IPS DF 4.7 (cell line): ENCODE results near the gene FOXP1.

Source experiments
- DNase-seq: peaks from one replicate; pipeline ENCODE4 v3.0.0-alpha.2; 2013; ENCODE audit warnings: low spot score; ENCODE audit errors: extremely low read depth

The FOXP1 gene

DNA sequence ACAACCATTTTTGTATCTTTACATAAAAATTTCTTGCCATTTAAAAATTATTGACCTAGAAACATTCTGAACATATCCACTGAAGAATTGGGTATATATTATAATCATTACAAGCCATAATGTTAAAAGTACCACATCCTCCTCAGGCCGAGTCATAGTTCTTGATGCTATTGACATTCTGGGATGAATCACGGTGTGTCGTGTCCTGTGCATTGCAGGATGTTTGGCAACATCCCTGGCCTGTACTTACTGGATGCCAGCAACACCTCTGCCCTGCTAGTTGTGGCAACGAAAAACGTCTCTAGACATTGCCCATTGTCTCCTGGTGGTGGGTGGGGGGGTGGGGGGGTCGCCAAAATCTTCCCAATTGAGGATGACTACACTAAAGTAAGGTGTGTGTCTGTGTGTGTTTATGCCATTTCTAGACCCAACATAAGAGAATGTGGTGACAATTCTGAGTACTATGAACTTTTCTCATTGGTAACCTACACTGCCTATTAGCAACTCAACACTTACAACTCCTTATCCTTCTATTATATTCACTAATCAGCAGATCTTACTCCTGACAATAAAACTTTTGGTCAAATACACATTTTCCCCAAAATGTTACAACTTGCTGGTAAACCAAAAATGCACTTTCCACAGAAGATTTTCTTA, 471.6 kb downstream of the FOXP1 start:
- DNase-seq, result no peak

DNA sequence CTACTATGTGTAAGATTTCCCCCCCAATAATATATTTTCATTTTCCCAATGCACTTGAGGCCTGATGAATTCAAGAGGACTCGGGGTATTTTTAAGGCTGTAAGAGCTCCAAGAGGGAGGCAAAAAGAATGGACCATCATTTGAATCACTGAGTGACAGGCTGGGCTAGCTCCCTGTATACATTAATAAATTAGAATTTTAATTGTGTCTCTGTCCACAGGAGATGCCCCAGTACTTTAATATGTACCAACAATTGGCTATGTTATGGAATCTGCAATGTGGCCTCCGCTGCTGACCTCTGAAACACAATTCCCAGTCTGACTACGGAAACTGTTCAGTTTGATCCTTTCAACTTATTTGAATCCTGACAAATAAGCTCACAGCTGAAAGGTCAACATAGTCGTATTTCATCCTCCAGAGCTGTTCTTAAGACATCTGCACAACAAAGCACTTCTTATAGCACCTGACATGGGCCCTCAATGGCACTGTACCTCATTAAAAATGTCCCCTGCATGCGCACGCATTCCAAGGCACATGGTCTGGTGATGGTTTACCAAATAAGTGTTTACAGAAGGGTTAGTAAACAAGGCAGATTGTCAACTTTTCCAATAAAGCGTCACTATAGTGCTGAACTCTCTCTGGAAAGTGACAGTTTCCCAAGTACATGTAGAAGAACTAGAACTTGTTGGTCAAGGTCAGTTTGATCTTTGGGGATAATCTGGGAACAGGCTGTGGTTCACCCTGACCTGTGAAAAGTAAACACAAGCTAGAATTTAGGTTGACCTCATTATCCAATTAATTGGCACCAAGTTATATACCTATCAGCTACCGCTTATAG, 472.9 kb downstream of the FOXP1 start:
- DNase-seq, result no peak

DNA sequence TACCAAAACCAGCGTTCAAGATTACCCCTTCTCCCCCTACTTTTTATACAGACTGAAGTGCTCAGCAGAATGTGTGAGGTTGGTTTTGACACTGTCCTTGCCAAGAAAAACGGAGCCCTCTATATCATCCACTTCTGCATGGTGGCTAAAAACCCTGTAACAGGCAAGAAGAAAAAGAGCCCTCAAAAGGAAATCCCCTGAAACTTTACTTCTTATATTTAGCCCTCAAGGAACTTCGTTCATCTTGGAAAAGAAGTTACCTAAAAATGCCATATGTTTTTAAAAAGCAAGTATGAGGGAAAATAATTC, 473.6 kb downstream of the FOXP1 start:
- no peak for DNase-seq

DNA sequence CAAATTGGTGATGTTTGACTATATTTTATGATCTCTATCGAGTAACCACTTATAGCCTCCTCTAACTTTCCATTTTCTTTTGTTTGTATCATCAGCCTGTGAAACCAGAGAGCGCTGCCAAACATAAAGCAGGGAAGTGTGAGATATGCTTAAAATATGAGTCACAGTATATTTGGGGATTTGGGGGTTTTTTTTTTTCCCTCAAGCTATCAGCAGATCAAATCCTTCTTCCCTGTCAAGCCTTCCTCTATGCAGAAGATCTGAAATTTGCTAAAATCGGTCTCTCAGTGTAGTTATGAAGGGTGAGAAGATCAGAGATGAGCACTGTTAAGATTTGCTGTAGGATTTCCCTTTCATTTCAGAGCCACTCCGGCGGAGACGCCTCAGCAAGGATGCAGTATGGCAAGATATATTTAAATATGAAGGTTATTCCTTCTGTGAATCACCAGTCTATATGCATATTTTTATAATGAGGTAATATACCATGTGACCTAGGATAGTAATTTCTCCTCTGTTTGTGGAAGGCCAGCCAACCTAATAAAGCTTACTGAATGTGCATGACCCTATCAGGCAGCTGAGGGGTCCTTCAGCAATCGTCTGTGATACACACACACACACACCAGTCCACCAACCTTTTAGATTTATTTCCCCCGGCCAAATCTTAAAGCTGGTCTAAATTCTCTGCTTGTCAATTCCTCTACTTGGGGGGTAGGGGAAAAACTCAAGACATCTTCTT, 474.1 kb downstream of the FOXP1 start:
- DNase-seq, result no peak

DNA sequence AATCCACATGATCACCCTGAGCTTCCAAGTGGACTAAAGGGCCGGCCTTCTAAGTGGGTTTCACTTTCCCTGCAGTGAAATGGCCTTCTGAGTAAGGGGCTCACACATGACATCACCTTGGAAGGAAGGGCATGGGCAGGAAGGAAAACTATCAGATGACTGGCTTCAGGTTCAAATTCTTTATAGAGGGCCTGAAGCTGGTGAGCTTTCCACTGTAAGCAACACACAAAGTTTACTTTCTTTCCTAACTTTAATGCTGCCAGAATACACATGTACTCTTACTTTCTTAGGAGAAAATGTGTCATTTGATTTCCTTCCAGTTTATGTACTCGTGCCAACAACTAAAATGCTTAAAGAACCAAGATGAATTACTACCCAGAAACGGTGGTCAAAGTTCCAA, 475.6 kb downstream of the FOXP1 start:
- DNase-seq, result no peak

DNA sequence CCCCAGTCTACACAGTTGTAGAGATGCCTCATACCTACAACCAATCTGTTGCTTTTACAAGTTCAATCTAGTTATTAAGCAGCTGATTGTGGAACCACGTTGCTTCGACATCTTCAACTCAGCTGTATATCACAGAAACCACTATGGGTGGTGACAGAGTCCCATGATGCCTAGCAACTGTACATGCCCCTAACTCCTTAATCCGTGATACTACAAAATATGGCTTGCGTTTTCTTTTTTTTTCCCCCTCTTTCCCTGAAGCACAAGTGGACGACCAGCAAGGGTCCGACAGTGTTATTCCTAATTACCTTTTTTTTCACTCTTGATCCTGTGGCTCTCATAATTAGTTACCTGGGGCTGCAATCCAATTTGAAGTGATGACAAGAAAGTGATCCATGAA, 478.6 kb downstream of the FOXP1 start:
- DNase-seq, result no peak

DNA sequence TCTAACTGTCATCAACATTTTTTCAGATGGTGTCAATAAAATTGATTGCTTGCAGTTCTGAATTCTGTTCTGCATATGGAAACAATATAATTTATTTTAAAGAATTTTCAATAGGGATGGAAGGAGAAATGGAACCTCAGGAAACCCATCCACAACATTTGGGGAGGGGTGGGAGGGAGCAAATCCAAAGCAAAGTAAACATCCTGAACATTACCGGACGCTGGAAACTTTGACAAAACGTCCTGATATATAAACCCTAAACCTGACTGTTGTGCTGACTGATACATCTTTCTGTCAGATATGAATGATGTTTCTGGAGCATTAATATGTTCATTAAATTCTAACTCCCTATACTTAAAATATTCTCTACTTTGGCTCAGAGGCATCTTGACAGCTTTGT, 479.0 kb downstream of the FOXP1 start:
- DNase-seq, result no peak

DNA sequence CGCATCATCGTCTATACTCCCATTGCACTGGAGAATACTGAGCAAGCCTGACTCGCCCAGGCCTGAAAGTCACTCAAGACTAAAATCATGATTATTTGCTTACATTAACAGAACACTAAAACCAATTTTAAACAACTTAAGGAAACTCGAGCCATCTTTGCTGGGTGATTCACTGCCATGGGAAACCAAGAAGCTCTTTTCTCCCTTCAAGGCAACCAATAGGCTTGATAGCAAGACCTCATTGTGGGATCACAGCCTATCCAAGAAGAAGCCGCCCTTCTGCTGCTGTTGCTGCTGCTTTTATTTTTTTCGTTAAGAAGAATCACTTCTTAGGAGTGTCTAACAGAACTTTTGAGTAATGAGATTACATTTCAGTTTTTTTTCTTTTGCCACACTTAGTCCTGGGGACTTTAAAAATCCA, 479.4 kb downstream of the FOXP1 start:
- DNase-seq, result no peak

DNA sequence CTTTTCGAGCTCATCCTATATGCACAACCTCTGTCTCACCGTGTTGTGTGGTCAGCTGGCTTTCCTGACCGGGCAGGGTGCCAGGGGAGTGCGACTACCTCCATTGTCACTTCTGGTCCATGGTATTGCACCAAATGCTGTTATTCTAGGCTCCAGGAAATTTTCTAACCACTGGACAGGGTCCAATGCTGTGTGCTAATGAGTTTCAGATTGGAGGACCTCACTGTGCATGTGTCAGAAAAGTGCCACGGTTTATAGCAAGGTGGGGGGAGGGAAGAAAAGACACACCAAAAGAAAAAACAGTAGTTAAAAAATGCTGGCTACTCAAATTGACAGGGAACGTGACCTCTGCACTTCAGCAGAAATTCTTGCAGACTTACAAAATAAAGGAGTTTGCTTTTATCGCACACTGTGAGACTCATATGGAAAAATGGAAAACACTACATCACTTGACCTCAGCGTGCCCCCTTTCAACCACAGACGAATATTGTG, 480.1 kb downstream of the FOXP1 start:
- DNase-seq, result no peak

DNA sequence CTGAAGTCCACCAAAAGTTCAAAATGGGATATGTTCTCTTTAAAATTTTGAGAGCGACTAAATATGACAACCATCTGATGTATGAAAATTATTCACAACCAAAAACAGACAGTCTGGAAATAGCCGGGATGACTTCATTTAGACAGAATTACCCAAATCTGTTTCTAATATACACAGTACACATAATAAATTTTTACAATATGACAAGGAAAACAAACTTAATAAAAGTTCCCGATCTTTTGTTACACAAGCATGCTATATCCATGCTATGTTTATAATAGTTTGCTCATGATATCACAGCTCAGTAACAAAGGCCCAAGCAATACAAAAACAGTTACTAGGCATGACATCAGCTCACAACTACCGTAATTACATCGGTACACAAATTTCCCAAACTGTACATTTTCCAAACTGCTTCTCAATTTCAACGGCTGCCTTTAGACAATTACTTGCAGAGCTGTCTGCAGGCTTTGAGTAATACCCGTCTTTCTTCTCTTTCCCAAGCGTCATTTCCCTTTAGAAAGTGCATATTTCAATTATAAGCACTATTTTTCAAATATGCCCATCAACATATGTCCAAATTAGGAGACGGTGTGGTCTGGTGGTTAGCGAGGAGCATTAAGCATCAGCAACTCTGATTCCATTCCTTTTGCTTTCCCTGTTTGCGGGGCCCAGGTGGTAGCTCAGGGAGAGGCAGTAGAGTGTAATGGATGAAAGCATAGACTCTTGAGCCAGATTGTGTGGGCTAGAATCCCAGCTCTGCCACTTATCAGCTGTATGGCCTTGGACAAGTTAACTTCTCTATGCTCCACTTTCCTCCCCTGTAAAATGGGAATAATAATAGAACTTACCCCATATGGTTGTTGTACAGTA, 481.2 kb downstream of the FOXP1 start:
- DNase-seq, result no peak

DNA sequence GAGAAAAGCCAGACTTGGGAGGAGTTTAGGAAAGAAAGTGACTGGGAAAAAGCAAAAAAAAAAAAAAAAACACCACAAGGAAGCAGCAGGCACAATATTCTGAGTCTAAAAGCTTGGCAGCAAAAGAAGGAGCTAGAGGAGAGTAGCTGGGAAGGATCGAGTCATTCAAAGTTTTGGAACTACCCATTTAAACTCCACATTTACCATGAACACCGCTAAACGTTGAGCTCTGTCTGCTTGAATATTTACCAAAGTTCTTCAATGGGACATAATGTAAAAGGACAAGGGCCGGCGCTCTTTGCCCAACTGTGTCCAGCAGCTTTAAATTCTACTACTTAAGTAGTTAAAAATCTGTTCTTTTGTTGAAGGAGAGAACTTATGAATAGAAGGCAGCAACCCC, 481.9 kb downstream of the FOXP1 start:
- no peak for DNase-seq

DNA sequence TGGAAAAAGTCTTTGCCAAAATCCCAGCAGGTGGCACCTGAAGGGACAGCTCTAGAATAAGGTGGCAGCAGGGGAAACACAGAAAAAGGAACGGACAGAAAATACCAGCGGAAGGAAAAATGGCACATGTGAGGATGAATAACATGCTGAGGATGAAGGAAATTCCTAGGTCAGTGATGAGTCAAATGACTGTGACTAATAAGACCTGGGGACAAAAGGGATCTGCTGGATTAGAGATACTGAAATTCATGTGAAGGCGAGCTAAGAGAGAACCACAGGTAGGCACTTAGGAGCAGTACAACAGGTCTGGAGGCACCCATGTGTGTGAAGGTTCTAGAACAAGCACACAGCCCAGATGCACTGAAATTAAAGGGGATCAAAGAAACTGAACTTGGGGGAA, 482.5 kb downstream of the FOXP1 start:
- no peak for DNase-seq

DNA sequence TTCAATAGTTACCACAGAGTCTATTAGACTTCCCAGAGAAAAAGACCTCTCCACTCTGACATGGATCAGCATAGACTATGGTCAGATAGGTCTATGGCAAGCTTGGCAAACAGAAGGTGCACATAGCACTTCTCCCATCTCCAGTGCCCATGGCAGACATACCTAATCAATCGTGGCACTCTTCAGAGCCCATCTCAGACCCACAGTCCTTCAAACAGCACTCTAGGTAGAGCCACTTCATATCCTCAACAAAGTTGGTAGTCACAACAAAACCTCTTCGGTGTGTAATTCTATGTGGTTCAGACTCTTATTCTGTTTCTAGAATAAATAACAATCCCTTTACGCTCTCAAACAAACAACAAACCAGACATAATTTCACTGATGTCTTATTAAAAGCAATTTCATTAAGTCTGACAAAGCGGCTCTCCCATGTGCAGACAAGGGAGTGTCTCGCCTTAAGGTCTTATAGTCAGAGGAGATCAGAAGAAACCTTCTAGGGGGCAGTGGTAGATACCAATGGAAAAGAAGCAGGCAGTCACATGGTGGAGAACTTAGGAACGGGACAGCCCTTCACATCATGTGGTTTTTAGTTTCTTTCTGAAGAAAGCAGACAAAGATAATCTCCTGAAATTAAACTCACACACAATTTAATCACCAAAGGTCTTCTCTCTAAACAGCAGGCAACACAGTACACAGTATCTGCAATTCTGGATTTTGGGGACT, 483.4 kb downstream of the FOXP1 start:
- DNase-seq, result no peak

DNA sequence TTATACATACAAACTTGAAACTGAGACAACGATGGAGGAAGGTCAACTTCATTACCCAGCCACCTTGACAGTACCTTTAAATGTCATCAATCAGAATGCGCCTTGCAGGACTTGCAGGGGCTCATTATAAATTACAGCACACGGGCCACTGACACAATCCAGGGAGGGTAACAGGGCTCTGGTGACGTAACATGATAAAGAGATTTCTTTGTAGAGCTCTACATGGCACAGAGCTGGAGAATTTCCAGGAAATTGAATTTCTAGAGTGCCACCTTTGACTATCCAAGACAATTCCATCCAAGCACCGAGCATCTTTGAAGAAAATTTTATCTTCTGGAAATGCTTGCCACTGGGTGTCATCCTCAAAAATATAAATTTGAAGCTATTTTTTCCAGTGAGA, 486.0 kb downstream of the FOXP1 start:
- DNase-seq, result no peak

DNA sequence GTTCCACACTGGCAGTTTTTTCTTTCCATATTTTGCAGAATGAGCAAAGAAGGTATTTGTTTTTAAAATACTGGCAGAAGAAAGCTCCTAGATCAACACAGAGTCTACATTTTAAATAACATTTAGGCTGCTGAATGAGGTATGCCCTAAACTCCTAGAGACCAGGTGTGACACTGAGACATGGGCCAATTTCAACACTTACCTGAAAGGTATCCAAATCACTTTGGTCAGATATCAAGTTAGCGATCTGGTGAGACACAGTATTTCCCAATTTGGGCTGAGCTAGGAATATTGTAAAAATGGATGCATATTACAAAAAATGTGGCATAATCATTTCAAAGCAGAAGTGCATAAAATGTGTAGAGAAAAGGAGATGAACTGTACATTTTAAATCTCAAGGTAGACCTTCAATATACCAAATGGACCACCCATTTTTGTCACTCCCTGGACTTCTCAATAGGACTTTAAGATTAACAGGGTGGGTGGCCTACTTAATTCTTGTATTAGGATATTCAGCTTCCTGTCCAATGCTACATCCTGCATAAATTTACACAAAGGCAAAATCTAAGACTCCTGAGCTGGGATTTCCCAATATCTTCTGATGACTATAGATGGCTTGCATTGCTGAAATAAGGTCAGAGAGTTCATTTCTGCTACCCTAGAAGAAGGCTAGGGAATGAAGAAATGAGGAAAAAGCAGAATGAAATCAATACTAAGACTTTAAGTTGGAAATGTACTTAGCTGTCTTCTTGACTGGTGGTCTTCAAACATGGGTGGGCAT, 487.8 kb downstream of the FOXP1 start:
- no peak for DNase-seq

DNA sequence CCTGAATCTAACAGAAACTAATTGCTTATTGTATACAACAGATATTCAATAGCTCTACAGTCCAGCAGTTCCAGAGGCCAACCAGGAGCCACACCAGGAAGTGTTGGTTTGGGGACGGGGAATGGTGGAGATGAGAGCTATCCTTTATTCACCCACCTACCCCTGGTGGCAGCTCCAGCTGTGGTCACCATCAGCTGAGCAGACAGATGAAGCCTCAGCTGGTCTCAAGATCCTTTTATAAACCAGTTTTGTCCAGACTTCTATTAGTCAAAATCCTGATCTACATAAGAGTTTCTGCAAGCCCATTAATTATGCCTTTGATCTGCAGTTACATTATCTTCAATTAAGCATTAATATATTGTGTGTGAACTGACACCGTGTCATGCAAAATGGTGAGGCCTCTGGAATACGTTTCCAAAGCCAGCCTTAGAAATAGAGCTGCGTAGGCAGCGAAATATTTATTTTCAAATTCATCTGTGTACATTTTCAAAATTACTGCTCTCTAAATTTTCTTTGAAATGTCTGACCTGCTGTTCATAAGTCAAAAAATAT, 488.8 kb downstream of the FOXP1 start:
- no peak for DNase-seq

DNA sequence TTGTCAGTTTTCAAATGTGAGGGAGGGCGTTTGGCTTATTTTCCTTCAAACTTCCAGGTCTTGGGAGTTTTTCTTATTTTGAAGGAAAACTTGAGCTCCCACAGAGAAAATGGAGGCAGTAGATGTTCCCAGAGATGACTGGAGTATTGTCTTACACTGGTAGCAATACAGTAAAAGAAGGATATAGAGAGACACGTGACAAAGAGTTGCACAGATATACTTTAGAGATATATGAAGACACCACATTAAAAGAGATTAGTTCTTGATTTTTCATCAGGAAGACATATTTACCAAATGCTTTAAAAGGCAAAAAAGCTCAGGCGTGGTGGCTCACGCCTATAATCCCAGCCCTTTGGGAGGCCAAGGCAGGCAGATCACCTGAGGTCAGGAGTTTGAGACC, 490.9 kb downstream of the FOXP1 start:
- no peak for DNase-seq

DNA sequence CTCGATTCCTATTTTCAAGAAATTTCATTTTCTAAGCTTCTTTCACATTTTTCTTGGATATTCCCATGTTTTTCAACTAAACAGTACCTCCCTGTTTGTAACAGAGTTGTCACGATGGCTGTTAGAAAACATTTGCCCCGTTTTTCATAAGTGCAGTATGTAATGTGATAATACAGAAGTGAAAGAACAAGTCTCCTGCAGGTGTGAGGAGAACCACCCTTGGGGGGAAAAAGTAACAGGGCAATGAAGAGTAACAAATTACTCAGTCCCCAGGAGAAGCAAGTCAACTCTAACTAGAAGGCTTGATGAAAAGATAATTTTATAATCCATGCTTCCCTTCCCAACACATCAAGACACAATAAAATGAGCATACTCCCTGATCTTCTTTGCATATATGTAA, 493.3 kb downstream of the FOXP1 start:
- DNase-seq, result no peak

DNA sequence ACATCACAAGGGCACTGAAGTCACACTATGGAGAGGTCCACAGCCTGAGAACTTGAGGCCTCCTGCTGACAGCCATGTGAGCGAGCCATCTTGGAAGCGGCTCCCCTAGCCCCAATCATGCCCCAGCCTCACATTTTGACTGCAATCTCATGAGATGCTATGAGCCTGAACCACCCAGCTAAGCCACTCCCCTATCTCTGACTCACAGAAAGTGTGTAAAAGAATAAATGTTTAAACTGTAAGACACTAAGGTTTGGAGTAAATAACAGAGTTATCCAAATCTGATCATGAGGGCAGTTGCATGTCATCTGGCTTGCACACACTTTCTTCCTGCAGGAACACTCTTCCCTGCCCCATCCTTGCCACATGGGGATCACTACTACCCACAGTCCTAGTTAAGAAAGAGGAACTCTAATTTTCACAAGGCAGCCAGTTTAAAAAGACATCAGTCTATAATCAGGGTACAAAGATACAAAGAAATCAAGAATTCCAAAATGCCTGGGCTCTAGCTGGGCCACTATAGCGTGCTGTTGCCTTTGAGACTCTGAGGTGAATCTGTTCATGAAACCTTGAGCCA, 494.2 kb downstream of the FOXP1 start:
- DNase-seq, result no peak
